ENCODE measurements around the gene SERTAD1.

- TF ChIP-seq EZH2 (optimal IDR thresholded peaks at IDR 0.05; ENCODE audit: low read depth, low read length) = no peak
- TF ChIP-seq CTCF (IDR thresholded peaks at IDR 0.05; ENCODE audit: low read length) = no peak
These were observed 47.3 kb downstream of the SERTAD1 start for GRCh38 chr19:40378509-40378908.

Data from MM.1S (cell line).